ENCODE data around the gene RYR3. TPM values are rescaled to one million over a fixed set of nuclear protein-coding genes. Genes with fewer than 3 reads are reported as not detected.

The RYR3 gene
- total RNA-seq, 4 donors from 2014 or later: 9.1 to 64.0 (median 30.4) TPM

DNA sequence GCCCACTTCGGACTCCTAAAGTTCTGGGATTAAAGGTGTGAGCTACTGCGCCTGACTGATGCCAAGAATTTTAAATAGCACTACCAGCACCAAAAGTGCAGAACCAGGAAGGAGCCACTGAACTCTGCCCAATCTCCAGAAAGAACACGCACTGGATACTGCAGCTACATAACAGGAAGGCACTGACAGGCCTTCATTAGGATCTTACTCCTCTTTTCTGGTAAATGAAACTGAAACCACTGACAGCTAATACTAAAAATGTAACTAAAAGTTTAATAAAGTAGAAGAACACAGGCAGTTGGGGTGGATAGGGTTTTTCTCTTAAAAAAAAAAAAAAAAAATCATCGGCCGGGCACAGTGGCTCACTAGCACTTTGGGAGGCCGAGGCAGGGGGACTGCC is 583.4 kb downstream of the RYR3 start:
- H3K27me3 ChIP-seq: no peaks in the 10 kb centered on the region
- H3K9me3 ChIP-seq: no peaks in the 10 kb centered on the region
- no peaks in the 10 kb centered on the region for H3K36me3 ChIP-seq
- H3K4me3 ChIP-seq: no peak overlapping the region
- no peak for DNase-seq
- H3K27ac ChIP-seq: no peak overlapping the region
- TF ChIP-seq, protein P1, sequence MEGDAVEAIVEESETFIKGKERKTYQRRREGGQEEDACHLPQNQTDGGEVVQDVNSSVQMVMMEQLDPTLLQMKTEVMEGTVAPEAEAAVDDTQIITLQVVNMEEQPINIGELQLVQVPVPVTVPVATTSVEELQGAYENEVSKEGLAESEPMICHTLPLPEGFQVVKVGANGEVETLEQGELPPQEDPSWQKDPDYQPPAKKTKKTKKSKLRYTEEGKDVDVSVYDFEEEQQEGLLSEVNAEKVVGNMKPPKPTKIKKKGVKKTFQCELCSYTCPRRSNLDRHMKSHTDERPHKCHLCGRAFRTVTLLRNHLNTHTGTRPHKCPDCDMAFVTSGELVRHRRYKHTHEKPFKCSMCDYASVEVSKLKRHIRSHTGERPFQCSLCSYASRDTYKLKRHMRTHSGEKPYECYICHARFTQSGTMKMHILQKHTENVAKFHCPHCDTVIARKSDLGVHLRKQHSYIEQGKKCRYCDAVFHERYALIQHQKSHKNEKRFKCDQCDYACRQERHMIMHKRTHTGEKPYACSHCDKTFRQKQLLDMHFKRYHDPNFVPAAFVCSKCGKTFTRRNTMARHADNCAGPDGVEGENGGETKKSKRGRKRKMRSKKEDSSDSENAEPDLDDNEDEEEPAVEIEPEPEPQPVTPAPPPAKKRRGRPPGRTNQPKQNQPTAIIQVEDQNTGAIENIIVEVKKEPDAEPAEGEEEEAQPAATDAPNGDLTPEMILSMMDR (IDR thresholded peaks at IDR 0.05): no peak
- no peak for TF ChIP-seq POLR2A (IDR thresholded peaks at IDR 0.05)
- no peaks in the 10 kb centered on the region for H3K4me1 ChIP-seq
- intact Hi-C loops (cut with DNase I; ENCODE audit: low total_unique reads): no loop called here

- intact Hi-C loops (cut with DNase I; ENCODE audit: low total_unique reads): no loop called here
- H3K27ac ChIP-seq: no peak overlapping the region
- H3K4me3 ChIP-seq: no peak overlapping the region
- no peak for DNase-seq
- no peaks in the 10 kb centered on the region for H3K27me3 ChIP-seq
- TF ChIP-seq, protein P1 (IDR thresholded peaks at IDR 0.05): no peak
- TF ChIP-seq POLR2A (IDR thresholded peaks at IDR 0.05): no peak
- no peaks in the 10 kb centered on the region for H3K9me3 ChIP-seq
- H3K4me1 ChIP-seq: no peaks in the 10 kb centered on the region
- no peaks in the 10 kb centered on the region for H3K36me3 ChIP-seq
These were observed 591.3 kb downstream of the RYR3 start for GRCh38 chr15:33902043-33902442.

- no peak for DNase-seq
- no peaks in the 10 kb centered on the region for H3K9me3 ChIP-seq
- intact Hi-C loops (cut with DNase I; ENCODE audit: low total_unique reads): no loop called here
These were observed 592.9 kb downstream of the RYR3 start for GRCh38 chr15:33903661-33904060.

DNA sequence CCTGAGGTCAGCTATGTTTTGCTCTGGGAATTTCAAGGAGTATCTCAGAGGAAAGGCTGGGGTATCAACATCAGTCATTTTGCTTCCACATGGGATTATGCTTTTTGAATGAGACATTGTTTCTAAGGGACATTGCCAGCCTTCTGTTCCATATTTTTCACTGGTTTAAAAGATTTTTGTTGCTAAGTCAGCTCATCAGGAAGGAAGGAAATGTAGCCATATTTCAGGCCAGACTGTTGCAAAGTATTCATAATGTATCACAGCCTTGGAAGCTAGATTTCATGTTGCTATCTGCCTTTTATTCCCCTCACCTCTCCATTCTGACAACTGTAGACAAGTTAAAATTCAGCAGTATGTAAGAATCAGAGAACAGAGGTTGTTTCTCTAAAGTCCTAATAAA is 596.6 kb downstream of the RYR3 start:
- intact Hi-C loops (cut with DNase I; ENCODE audit: low total_unique reads): no loop called here
- no peak overlapping the region for H3K27ac ChIP-seq

More at GRCh38 chr15:33903661-33904060, 592.9 kb downstream of the RYR3 start:
- no peak overlapping the region for H3K27ac ChIP-seq
- H3K4me1 ChIP-seq: no peaks in the 10 kb centered on the region
- TF ChIP-seq, protein P1 (IDR thresholded peaks at IDR 0.05): no peak
- no peak for TF ChIP-seq POLR2A (IDR thresholded peaks at IDR 0.05)
- H3K36me3 ChIP-seq: no peaks in the 10 kb centered on the region
- H3K4me3 ChIP-seq: no peak overlapping the region
- no peaks in the 10 kb centered on the region for H3K27me3 ChIP-seq

GRCh38 chr15:33908406-33908805 is 597.6 kb downstream of the RYR3 start:
- no peaks in the 10 kb centered on the region for H3K9me3 ChIP-seq
- no peak overlapping the region for H3K4me3 ChIP-seq
- H3K36me3 ChIP-seq: no peaks in the 10 kb centered on the region
- no peak overlapping the region for H3K27ac ChIP-seq
- H3K4me1 ChIP-seq: no peaks in the 10 kb centered on the region
- H3K27me3 ChIP-seq: no peaks in the 10 kb centered on the region
- no peak for DNase-seq
- intact Hi-C loops (cut with DNase I; ENCODE audit: low total_unique reads): no loop called here
- TF ChIP-seq POLR2A (IDR thresholded peaks at IDR 0.05): no peak
- TF ChIP-seq, protein P1 (IDR thresholded peaks at IDR 0.05): no peak

More for the DNA sequence above, 596.6 kb downstream of the RYR3 start:
- Histone ChIP-seq H3K4me3 (no peak overlapping the region), H3K27me3 (no peaks in the 10 kb centered on the region), H3K4me1 (no peaks in the 10 kb centered on the region), H3K9me3 (no peaks in the 10 kb centered on the region), H3K36me3 (no peaks in the 10 kb centered on the region)
- no peak for DNase-seq
- TF ChIP-seq, protein P1 (IDR thresholded peaks at IDR 0.05): no peak
- TF ChIP-seq POLR2A (IDR thresholded peaks at IDR 0.05): no peak
